CD14-positive monocyte (primary cell): Measurements from ENCODE around the gene IFTAP. TPM values are rescaled to one million over a fixed set of nuclear protein-coding genes. Genes with fewer than 3 reads are reported as not detected.

Experiments
- DNase-seq, 3 donors: peaks; one replicate each; pipeline ENCODE4 v3.0.0-alpha.2; 2011 to 2022
- H2AFZ ChIP-seq: 2 replicates; pipeline ENCODE4 v1.6.0; 2012; ENCODE audit warnings: mild to moderate bottlenecking, low read depth, low read length, inconsistent platforms; ENCODE audit not compliant: insufficient read depth, poor library complexity, severe bottlenecking
- H3K27ac ChIP-seq, 2 donors: 1 replicate in 1 of 2; 2 replicates in 1 of 2; pipeline ENCODE4 v1.5.1; 2012 to 2013; ENCODE audit warnings: low read length in 2 of 2, control low read depth in 1 of 2, inconsistent platforms in 1 of 2, low read depth in 1 of 2, mild to moderate bottlenecking in 1 of 2
- H3K27me3 ChIP-seq, 2 donors: one replicate each; pipeline versions ENCODE4 v1.6.0 to v1.6.1; 2011 to 2013; ENCODE audit warnings: low read length in 2 of 2; ENCODE audit not compliant: control insufficient read depth in 2 of 2, insufficient read depth in 2 of 2
- H3K36me3 ChIP-seq, 2 donors: replicated peaks in 1 of 2; 1 replicate in 1 of 2; 2 replicates in 1 of 2; pipeline versions ENCODE4 v1.5.1 to v1.6.1; 2012 to 2013; ENCODE audit warnings: low read length in 2 of 2, control low read depth in 1 of 2, inconsistent platforms in 1 of 2, mild to moderate bottlenecking in 1 of 2; ENCODE audit not compliant: insufficient read depth in 2 of 2, control insufficient read depth in 1 of 2
- H3K4me1 ChIP-seq, 2 donors: 1 replicate in 1 of 2; 2 replicates in 1 of 2; pipeline versions ENCODE4 v1.5.1 to v1.6.1; 2012 to 2013; ENCODE audit warnings: low read length in 2 of 2, control low read depth in 1 of 2, inconsistent platforms in 1 of 2, mild to moderate bottlenecking in 1 of 2, moderate library complexity in 1 of 2; ENCODE audit not compliant: insufficient read depth in 2 of 2, control insufficient read depth in 1 of 2
- H3K4me2 ChIP-seq: replicated peaks from 2 replicates; pipeline ENCODE3; 2012; ENCODE audit warnings: low read length, moderate library complexity, mild to moderate bottlenecking; ENCODE audit not compliant: poor library complexity, severe bottlenecking; ENCODE audit errors: extremely low read depth
- H3K4me3 ChIP-seq, 3 experiments: fragments of 200-600 bp in 1 of 3; sonication (generic) in 1 of 3; replicated peaks in 1 of 3; 1 replicate in 2 of 3; 2 replicates in 1 of 3; pipeline ENCODE4 v1.5.1; 2011 to 2013; ENCODE audit warnings: low read length in 3 of 3, mild to moderate bottlenecking in 3 of 3, control low read depth in 2 of 3, low read depth in 2 of 3, inconsistent platforms in 1 of 3, moderate library complexity in 1 of 3
- H3K79me2 ChIP-seq: 2 replicates; pipeline ENCODE4 v1.6.0; 2012; ENCODE audit warnings: mild to moderate bottlenecking, control low read depth, inconsistent platforms, low read length, moderate library complexity; ENCODE audit not compliant: insufficient read depth
- H3K9ac ChIP-seq: 2 replicates; pipeline ENCODE4 v1.6.0; 2017; ENCODE audit warnings: low read length, mild to moderate bottlenecking; ENCODE audit not compliant: insufficient read depth, poor library complexity, severe bottlenecking
- H3K9me3 ChIP-seq, 2 donors: replicated peaks in 1 of 2; 1 replicate in 1 of 2; 2 replicates in 1 of 2; pipeline versions ENCODE4 v1.5.1 to v1.6.1; 2012 to 2013; ENCODE audit warnings: low read length in 2 of 2, control low read depth in 1 of 2; ENCODE audit not compliant: control insufficient read depth in 1 of 2, insufficient read depth in 1 of 2
- H4K20me1 ChIP-seq: 2 replicates; pipeline ENCODE4 v1.6.0; 2012; ENCODE audit warnings: mild to moderate bottlenecking, low read length, control low read depth, moderate library complexity; ENCODE audit not compliant: insufficient read depth
- H3K27ac Mint-ChIP-seq, 7 donors: one replicate each; pipeline ENCODE4 v1.8.0; 2020; ENCODE audit warnings: mild to moderate bottlenecking in 7 of 7, mixed read lengths in 7 of 7, moderate library complexity in 6 of 7, inconsistent platforms in 2 of 7
- H3K27me3 Mint-ChIP-seq, 3 donors: one replicate each; pipeline ENCODE4 v1.8.0; 2021 to 2022; ENCODE audit warnings: low read depth in 3 of 3, mild to moderate bottlenecking in 3 of 3, mixed read lengths in 3 of 3, moderate library complexity in 3 of 3, inconsistent platforms in 1 of 3
- H3K36me3 Mint-ChIP-seq, 2 donors: one replicate each; pipeline ENCODE4 v1.8.0; 2020; ENCODE audit warnings: mixed read lengths in 2 of 2, inconsistent platforms in 1 of 2, mild to moderate bottlenecking in 1 of 2
- H3K4me1 Mint-ChIP-seq: one replicate; pipeline ENCODE4 v1.8.0; 2020; ENCODE audit warnings: mild to moderate bottlenecking, mixed read lengths
- H3K4me3 Mint-ChIP-seq, 2 donors: one replicate each; pipeline ENCODE4 v1.8.0; 2020; ENCODE audit warnings: mild to moderate bottlenecking in 2 of 2, mixed read lengths in 2 of 2, moderate library complexity in 1 of 2
- H3K9me3 Mint-ChIP-seq, 7 donors: one replicate each; pipeline ENCODE4 v1.8.0; 2020 to 2022; ENCODE audit warnings: mixed read lengths in 7 of 7, mild to moderate bottlenecking in 6 of 7, moderate library complexity in 6 of 7, inconsistent platforms in 2 of 7
- WGBS: methylation state at CpG from one replicate; pipeline ENCODE4 v1.1.5; 2013; ENCODE audit warnings: missing lambda C conversion rate; ENCODE audit not compliant: insufficient coverage; 5-methylcytosine and 5-hydroxymethylcytosine counted together
- intact Hi-C, 2 donors: fragments of 100-400 bp; cut with micrococcal nuclease; formaldehyde crosslinking; loops; one replicate each; pipeline versions ENCODE4 v1.15.0 to v1.15.1; 2023
- polyA plus RNA-seq, 3 donors: library from polyadenylated mRNA; depleted of rRNA in 1 of 3; unstranded in 2 of 3; stranded (reverse) in 1 of 3; fragments of 300-500 nt in 2 of 3; fragments of >200 nt in 1 of 3; fragmentation: Illumina TruSeq in 2 of 3; gene quantifications; 1 replicate in 2 of 3; 2 replicates in 1 of 3; pipeline ENCODE4 v1.2.3, GENCODE V29; 2012 to 2021
- TF ChIP-seq, protein P1 (sequence below): fragments of 200-600 bp; IDR thresholded peaks from one replicate; pipeline ENCODE4 v1.8.0; 2022; ENCODE audit warnings: antibody characterized with exemption, mild to moderate bottlenecking

IFTAP gene
- polyA plus RNA-seq, 3 donors = 5.0 to 18.7 (median 13.9) TPM

DNA sequence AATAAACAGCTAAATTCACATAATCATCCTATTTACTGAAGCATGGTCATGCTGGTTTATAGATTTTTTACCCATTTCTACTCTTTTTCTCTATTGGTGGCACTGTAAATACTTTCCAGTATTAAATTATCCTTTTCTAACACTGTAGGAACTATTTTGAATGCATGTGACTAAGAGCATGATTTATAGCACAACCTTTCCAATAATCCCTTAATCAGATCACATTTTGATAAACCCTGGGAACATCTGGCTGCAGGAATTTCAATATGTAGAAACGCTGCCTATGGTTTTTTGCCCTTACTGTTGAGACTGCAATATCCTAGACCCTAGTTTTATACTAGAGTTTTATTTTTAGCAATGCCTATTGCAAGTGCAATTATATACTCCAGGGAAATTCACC, 15.8 kb upstream of the IFTAP start:
- H3K36me3 Mint-ChIP-seq = no peaks in the 10 kb centered on the region
- Histone ChIP-seq H2AFZ (no peak overlapping the region), H4K20me1 (no peaks in the 10 kb centered on the region), H3K36me3 (no peaks in the 10 kb centered on the region), H3K79me2 (no peaks in the 10 kb centered on the region), H3K4me1 (no peaks in the 10 kb centered on the region), H3K4me3 (no peak overlapping the region), H3K27me3 (no peaks in the 10 kb centered on the region), H3K9me3 (peaks cover 0 to 8% of the 10 kb centered on the region in 2 donors), H3K4me2 (no peak overlapping the region), H3K27ac (no peak overlapping the region), H3K9ac (no peak overlapping the region)
- H3K27ac Mint-ChIP-seq = no peak overlapping the region
- H3K4me1 Mint-ChIP-seq = no peaks in the 10 kb centered on the region
- DNase-seq = no peak
- TF ChIP-seq, protein P1, sequence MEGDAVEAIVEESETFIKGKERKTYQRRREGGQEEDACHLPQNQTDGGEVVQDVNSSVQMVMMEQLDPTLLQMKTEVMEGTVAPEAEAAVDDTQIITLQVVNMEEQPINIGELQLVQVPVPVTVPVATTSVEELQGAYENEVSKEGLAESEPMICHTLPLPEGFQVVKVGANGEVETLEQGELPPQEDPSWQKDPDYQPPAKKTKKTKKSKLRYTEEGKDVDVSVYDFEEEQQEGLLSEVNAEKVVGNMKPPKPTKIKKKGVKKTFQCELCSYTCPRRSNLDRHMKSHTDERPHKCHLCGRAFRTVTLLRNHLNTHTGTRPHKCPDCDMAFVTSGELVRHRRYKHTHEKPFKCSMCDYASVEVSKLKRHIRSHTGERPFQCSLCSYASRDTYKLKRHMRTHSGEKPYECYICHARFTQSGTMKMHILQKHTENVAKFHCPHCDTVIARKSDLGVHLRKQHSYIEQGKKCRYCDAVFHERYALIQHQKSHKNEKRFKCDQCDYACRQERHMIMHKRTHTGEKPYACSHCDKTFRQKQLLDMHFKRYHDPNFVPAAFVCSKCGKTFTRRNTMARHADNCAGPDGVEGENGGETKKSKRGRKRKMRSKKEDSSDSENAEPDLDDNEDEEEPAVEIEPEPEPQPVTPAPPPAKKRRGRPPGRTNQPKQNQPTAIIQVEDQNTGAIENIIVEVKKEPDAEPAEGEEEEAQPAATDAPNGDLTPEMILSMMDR = no peak
- no peak overlapping the region for H3K4me3 Mint-ChIP-seq
- H3K9me3 Mint-ChIP-seq = peaks cover 2 to 7% (median 2%) of the 10 kb centered on the region in 7 donors
- H3K27me3 Mint-ChIP-seq = peaks cover 0 to 1% (median 0%) of the 10 kb centered on the region in 3 donors
- intact Hi-C loops = no loop called here
- WGBS = no CpG with 5 or more reads among the region's 1 CpG

DNA sequence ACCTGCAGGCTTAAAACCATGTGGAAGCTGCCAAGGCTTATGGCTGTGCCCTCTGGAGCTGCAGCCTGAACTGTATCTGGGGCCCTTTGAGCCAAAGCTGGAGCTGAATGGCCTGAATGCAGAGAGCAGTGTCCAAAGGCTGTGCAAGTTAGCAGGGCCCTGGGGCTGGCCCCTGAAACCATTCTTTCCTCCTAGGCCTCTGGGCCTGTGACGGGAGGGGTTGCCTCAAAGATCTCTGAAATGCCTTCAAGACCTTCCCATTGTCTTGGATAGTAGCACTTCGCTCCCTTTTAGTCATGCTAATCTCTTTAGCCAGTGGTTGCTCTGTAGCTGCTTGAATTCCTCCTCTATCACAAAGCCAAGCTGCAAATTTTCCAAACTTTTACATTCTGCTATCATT, 12.8 kb upstream of the IFTAP start:
- Histone ChIP-seq H3K4me3 (no peak overlapping the region), H4K20me1 (no peaks in the 10 kb centered on the region), H3K4me2 (no peak overlapping the region), H2AFZ (no peak overlapping the region), H3K36me3 (no peaks in the 10 kb centered on the region), H3K27me3 (no peaks in the 10 kb centered on the region), H3K9me3 (peaks cover 0 to 8% of the 10 kb centered on the region in 2 donors), H3K79me2 (no peaks in the 10 kb centered on the region), H3K9ac (no peak overlapping the region), H3K4me1 (no peaks in the 10 kb centered on the region), H3K27ac (no peak overlapping the region)
- WGBS = 90% methylated on average over 2 of the region's 2 CpGs
- TF ChIP-seq, protein P1 = no peak
- intact Hi-C loops = no loop called here
- Mint-ChIP-seq H3K9me3 (peaks cover 2 to 7% (median 2%) of the 10 kb centered on the region in 7 donors), H3K4me3 (no peak overlapping the region), H3K36me3 (no peaks in the 10 kb centered on the region), H3K4me1 (no peaks in the 10 kb centered on the region), H3K27me3 (no peaks in the 10 kb centered on the region), H3K27ac (no peak overlapping the region)
- no peak for DNase-seq
